RWPE1 (cell line): Measurements from ENCODE around the gene AHNAK2.

Experiments
- CTCF ChIA-PET: fragments of 350-600 bp; sonication (Branson Sonifier 250); formaldehyde crosslinking; extraction: SDS; loops from one replicate; lab custom pipeline; 2021; lab: Yijun Ruan, JAX
- POLR2A ChIA-PET: fragments of 400-600 bp; formaldehyde crosslinking; extraction: SDS; loops from one replicate; lab custom pipeline; 2020; ENCODE audit warnings: antibody characterized with exemption; ENCODE audit not compliant: low non-redundant PET; lab: Yijun Ruan, JAX
- DNase-seq: peaks from one replicate; pipeline ENCODE4 v3.0.0; 2012; ENCODE audit warnings: low spot score
- H3K27ac ChIP-seq: fragments of 450-650 bp; 2 replicates; pipeline ENCODE4 v1.5.1; 2017
- CTCF ChIP-seq: fragments of 450-650 bp; conservative IDR thresholded peaks from 2 replicates; pipeline ENCODE4 v1.5.1; 2017; ENCODE audit warnings: low read depth, mild to moderate bottlenecking

The AHNAK2 gene

GRCh38 chr14:104897330-104898194 lies 80.6 kb downstream of the AHNAK2 start:
- no peak for DNase-seq
- no peak overlapping the region for H3K27ac ChIP-seq
- ChIA-PET CTCF (interaction anchor here (0.6 kb wide), 2 partner anchors 805 to 982 kb away, joined by 3 read pairs; no protein-coding TSS in a partner anchor), POLR2A (no interaction called here)
- TF ChIP-seq CTCF: no peak

- DNase-seq: no peak
- ChIA-PET CTCF (interaction anchor here (0.6 to 2.2 kb wide), 4 partner anchors 15 to 149 kb away, joined by 3 to 9 read pairs (median 3); no protein-coding TSS in a partner anchor), POLR2A (no interaction called here)
- H3K27ac ChIP-seq: peak overlapping the region; percentile 55
- TF ChIP-seq CTCF: no peak
These were observed 82.2 kb downstream of the AHNAK2 start for GRCh38 chr14:104895786-104896661.

GRCh38 chr14:104895207-104895785 lies 82.9 kb downstream of the AHNAK2 start:
- H3K27ac ChIP-seq: peak overlapping the region; percentile 55
- ChIA-PET CTCF (interaction anchor here (0.6 to 2.2 kb wide), 3 partner anchors 77 to 164 kb away, joined by 3 to 9 read pairs (median 6); no protein-coding TSS in a partner anchor), POLR2A (no interaction called here)
- DNase-seq: no peak
- TF ChIP-seq CTCF: no peak

GRCh38 chr14:104894331-104895206 lies 83.6 kb downstream of the AHNAK2 start:
- CTCF ChIA-PET: interaction anchor here (0.5 to 2.2 kb wide), 4 partner anchors 78 to 429 kb away, joined by 3 to 9 read pairs (median 4); no protein-coding TSS in a partner anchor
- H3K27ac ChIP-seq: peak overlapping the region; percentile 55
- DNase-seq: no peak
- POLR2A ChIA-PET: interaction anchor here (0.7 kb wide), 1 partner anchor 124 kb away, joined by 4 read pairs; no protein-coding TSS in a partner anchor
- TF ChIP-seq CTCF: no peak

- CTCF ChIA-PET: no interaction called here
- no peak for DNase-seq
- peak overlapping the region; percentile 55 for H3K27ac ChIP-seq
- no peak for TF ChIP-seq CTCF
- POLR2A ChIA-PET: interaction anchor here (0.6 to 0.7 kb wide), 2 partner anchors 44 to 125 kb away, joined by 3 to 4 read pairs; no protein-coding TSS in a partner anchor
These were observed 84.6 kb downstream of the AHNAK2 start for GRCh38 chr14:104893435-104894207.
